T47D (cell line): ENCODE measurements around the gene ACTL9.

ENCODE experiments used
- DNase-seq, 2 experiments: peaks; one replicate each; pipeline versions ENCODE4 v3.0.0 to v3.0.0-alpha.2; 2011 to 2012; ENCODE audit warnings: low read depth in 1 of 2, low spot score in 1 of 2
- JUND ChIP-seq: IDR thresholded peaks from 2 replicates; pipeline ENCODE4 v1.6.1; 2012; ENCODE audit warnings: low read depth
- in situ Hi-C: cut with HindIII; loops from 2 replicates; pipeline ENCODE4 v1.10.0; 2016; ENCODE audit warnings: low sequenced_read_pairs, low pct_unique_long_range_greater_than_20kb

Gene ACTL9

DNA sequence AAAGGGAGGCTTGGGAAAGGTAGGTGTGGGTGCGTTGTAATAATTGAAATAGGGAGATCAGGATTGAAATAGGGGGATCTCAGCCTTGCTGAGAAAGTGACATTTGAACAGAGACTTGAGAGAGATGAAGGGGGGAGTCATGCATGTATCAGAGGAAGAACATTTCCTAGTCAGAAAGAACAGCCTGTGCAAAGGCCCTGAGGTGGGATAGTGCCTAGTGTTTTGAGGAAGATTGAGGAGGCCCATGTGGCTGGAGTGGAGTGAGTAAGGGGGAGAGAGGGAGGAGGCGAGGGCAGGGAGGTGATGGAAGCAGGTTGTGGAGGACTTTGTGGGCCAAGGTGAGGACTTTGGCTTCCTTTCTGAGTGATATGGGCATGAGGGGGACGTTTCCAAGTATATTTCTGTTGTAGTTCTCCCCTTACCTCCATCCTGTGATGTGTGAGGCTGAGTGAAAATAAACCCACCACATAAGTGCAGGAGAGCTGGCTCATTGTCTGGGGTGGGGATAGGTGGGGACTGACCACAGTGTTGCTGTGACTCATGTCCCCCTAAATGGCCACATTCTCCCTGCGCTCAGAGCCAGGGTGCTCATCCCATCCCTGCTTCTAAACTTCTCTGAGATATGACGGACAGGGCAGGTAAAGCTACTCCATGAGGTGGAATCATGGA, 17.8 kb downstream of the ACTL9 start:
- DNase-seq, result no peak
- TF ChIP-seq JUND, result no peak
- in situ Hi-C loops, result no loop called here

DNA sequence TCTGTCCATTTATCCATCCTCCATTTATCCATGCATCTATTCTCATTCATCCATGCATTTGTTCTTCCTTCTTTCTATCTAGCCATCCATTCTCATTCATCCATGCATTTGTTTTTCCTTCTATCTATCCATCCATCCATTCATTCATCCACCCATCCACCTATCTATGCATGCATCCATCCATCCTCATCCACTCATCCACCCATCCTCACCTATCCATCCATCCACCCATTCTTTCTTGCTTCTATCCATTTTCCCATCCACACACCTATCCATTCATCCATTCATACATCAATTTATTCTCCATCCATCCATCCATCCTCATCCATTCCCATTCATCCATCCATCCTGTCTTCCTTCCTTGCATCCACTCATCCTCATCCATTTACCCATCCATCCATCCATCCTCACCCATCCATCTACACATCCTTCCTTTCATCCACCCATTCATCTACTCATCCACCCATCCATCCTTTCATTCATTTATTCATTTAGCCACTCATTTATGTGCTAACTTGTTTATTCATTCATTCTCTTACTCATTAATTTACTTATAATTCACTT, 20.3 kb downstream of the ACTL9 start:
- no peak for TF ChIP-seq JUND
- no peak for DNase-seq
- in situ Hi-C loops, result no loop called here

DNA sequence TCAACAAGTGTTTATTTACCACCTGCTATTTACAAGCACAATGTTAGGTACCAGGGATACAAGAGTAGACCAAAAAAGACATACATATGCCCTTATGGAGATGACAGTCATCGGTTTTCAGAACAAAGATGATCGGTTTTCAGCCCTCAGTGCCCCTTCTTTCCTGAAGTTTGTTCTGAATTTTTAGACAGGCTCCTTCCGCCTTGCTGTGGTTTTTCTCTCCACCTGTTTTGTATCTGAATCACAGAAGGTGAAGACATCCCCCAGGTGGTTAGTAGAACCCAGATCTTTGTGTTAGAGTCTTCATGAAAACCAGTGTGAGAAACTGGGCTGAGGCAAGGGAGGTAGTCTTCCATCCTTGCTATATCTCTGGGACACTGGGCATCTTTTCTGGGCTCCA, 23.5 kb downstream of the ACTL9 start:
- TF ChIP-seq JUND, result no peak
- in situ Hi-C loops, result no loop called here
- no peak for DNase-seq

DNA sequence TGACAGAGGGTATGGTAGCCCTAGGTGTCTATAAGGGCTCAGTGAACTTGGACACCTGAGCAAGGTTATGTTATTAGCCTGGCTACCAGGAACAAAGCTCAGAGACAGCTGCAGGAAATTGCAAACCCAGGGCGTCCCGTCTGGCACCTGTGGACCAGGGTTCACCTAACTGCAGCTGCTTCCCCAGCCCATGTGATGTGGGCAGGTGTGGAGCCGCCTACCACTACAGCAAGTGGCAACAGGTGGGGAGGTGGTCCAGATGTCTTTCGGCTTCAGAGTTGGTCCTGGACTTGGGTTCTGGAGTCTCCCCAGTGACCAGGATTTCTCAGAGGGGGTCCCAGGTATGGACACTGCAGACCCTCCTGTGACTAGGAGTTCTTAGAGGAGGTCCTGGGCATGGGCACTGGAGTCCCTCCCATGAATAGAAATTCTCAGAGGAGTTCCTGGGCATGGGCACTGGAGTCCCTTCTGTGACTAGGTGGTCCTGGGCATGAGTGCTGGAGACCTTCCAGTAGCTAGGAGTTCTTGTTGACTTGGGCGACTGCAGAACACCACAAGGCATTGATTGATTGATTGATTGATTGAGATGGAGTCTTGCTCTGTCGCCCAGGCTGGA, 25.2 kb downstream of the ACTL9 start:
- no peak for DNase-seq
- no peak for TF ChIP-seq JUND
- in situ Hi-C loops, result no loop called here

DNA sequence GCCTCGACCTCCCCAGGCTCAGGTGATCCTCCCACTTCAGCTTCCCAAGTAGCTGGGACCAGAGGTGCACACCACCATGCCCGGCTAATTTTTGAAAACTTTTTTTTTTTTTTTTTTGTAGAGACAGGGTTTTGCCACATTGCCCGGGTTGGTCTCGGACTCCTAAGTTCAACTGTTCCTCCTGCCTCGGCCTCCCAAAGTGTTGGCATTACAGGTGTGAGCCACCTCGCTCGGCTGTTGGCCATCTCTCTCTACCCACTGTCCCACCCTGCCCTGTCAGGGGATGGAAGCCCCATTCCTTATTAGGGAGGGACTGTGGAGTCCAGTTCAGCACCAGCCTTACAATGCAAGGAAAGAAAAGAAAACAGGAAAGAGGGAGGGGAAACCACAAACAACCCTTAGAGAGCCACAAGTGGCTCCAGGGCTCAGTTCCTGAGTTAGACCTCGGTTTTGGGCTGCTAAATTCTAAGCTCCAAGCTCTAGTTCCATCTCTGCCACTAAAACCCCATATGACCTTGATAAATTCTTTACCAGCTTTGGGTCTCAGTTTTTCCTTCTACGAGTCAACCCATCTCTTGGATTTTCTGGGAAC, 31.7 kb downstream of the ACTL9 start:
- in situ Hi-C loops, result no loop called here
- no peak for DNase-seq
- TF ChIP-seq JUND, result no peak

DNA sequence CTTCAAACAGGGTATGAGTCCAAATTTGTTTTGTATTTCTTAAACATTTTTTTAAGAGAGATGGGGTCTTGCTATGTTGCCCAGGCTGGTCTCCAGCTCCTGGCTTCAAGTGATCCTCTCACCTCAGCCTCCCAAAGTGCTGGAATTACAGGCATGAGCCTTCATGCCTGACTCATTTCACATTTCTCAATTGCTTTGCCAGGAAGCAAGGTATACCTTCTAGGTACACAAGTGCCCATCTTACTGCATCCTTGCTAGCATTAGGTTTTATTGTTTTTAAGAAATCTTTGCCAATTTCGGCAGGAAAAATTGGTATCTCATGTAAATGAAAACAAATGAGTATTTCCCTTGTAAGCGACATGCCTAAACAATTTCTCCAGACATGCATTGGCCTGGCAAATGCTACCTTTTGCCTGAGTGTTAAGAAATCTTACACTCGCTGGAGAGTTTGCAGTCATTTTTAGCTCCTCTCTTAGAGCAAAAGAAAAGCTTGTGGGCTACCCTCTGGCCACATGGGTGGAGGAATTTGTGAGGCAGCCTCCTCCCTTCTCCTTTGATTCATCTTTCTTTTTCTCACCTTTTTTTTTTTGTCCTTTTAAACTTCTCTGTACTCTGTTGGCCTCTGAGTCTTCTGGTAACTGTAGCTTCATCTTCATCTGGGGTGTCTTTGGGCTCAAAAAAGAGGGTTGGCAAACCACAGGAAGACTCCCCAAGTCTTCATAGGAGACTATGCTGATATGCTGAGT, 33.0 kb downstream of the ACTL9 start:
- TF ChIP-seq JUND, result no peak
- in situ Hi-C loops, result no loop called here
- DNase-seq, result no peak

DNA sequence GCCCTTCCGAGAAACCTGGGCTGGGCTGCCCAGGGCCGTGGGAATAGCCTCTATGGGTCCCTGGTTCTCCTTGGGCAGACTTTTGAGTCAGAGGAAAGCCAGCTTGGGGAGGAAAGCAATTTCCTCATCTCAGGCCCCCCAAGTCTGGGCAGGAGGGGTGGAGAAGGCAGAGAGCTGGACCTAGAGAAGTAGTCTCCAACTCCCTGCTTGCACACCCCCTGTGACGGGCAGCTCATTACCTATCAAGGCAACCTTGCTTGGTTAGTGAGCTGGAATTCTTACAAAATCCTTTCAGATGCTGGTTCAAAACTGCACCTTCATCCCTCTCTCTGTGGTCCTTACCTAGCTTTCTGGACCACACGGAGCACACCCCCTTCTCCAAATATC, 33.9 kb downstream of the ACTL9 start:
- no peak for TF ChIP-seq JUND

DNA sequence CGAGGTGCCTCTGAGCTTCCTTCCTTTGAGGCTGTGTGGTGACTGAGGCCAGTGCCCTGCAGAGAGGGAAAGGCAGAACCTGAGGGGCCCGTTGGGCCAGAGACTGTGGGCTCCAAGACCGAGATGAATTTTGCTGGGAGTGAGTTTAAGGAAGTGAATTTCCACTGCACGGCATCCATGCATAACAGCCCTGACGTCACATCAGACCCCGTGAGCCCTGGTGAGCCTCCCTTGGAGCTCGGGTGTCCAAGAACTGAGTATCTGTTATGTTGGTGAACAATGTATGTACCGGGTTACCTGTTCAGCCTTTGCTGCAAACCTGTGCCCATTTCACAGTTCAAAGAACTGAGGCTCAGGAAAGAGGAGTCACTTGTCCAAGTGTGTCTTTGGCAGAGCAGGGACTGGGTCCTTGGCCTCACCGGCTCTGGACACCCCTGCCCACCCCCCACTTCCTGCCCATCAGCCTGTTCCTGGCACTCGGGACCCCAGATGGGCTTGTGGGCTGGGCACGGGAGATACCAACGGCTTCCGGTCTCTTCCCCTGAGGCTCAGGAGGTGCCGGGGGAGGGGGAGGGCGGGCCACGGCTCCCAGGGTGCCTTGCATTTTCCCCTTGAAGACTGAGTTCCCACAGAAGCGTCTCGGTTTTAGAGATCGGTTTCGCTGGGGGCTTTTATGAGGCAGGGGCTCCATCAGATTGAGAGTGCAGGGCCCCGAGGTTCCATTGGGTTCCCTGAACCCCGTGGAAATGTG, 34.5 kb downstream of the ACTL9 start:
- no peak for DNase-seq
- in situ Hi-C loops, result no loop called here
- TF ChIP-seq JUND, result no peak

More for the DNA sequence above, 33.9 kb downstream of the ACTL9 start:
- in situ Hi-C loops, result no loop called here
- no peak for DNase-seq

DNA sequence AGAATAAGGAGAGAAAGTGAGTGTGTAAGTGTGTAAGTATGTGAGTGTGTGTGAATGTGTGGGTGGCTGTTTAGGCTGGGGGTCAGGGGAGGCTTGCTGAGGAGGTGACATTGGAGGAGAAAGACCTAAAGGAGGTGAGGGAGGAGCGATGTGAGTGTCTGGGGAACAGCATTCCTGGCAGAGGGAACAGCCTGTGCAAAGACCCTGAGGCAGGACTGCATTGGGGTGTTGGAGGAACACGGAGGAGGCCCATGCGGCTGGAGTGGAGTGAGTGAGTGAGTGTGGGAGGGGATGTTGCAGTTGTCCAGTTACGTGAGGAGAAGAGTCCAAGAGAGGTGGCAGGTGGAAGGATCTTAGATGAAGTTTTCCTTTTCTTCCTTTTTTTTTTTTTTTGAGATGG, 36.3 kb downstream of the ACTL9 start:
- no peak for TF ChIP-seq JUND
- in situ Hi-C loops, result no loop called here
- DNase-seq, result no peak

DNA sequence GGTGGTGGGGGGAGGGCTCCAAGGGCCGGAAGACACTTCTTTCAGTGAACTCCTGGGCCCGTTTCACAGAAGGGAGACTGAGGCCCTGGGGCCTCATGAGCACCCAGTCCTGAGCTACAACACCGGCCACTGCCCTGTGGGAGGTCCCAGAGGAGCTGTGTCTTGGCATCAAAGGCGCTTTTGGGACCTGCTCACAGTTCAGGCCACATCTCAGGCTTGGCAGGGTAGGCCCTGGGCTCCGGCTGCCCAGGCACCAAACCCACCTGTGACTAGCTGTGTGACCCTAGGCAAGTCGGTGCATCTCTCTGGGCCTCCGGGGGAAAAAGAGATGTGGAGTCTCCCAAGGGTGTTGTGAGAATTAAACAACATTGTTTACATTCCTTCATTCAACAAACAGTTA, 38.7 kb downstream of the ACTL9 start:
- no peak for DNase-seq
- in situ Hi-C loops, result no loop called here
- TF ChIP-seq JUND, result no peak

DNA sequence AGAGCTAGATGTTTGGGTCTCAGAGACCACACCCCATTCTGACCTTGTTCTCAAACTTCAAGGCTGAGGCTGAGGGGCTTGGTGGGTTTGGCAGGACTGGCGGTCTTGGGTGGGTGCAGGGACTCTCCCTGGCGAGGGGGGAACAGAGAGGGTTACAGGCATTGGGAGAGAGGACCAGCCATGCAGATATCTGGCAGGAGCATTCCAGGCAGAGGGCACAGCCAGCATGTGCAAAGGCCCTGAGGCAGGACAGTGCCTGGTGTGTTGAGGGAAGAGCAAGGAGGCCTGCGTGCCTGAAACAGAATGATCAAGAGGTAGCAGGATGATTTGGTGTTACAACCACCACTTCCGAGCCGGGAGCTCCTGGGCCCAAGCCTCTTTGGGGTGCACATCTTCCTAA, 40.7 kb downstream of the ACTL9 start:
- no peak for TF ChIP-seq JUND
- in situ Hi-C loops, result no loop called here

DNA sequence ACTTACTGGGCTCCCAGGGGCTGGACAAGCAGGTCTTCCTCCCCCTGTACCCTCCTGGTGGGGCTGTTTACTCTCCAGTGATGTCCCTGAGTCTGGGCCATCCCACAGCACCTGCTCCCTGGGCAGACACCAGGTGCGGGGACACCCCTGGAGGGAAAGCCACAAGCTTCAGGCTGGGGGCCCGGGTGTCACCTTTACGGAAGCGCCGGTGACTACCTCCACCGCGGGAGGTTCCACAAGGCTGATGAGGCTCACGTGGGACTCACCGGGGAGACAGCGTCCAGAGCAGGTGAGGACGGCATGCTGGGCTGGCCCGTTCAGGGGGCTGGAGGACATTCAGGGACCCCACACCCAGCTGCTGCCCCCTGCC, 43.3 kb downstream of the ACTL9 start:
- in situ Hi-C loops, result no loop called here
- TF ChIP-seq JUND, result no peak
- DNase-seq, result no peak

More for the DNA sequence above, 40.7 kb downstream of the ACTL9 start:
- DNase-seq, result no peak
